Testis (tissue), 2 donors: ENCODE results near the gene MTRF1.

Source experiments
- CTCF ChIP-seq, 3 experiments: fragments of 450-650 bp in 2 of 3; fragments of 200-600 bp in 1 of 3; sonication (generic) in 1 of 3; IDR thresholded peaks; one replicate each; pipeline ENCODE4 v1.5.1; 2016 to 2019; ENCODE audit warnings: antibody characterized with exemption in 3 of 3, mild to moderate bottlenecking in 2 of 3, moderate library complexity in 1 of 3
- POLR2A ChIP-seq: fragments of 450-650 bp; IDR thresholded peaks from one replicate; pipeline ENCODE4 v1.6.1; 2017; ENCODE audit warnings: antibody characterized with exemption, mild to moderate bottlenecking, moderate library complexity

DNA sequence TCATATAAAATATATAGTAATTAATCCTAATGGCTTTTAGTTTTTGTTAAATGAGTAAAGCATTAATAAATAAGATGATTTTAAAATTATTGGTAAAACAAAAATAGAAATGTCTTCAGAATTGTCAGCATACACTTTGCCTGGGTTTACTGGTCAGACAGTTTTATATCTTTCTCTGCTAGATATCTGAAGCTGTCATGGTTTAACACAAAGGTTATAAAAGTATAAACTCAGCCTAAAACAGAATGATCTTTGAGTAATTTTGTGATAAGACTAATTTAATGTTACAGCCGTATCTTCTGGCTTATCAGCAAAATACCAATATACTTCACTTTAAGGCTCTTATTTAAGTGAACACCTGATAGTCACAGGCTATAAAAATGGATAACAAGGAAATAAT, 29.9 kb upstream of the MTRF1 start:
- TF ChIP-seq CTCF (IDR thresholded peaks at IDR 0.05) (no peak), POLR2A (no peak)
